Measurements from ENCODE around the gene OGFOD3. TPM values are rescaled to one million over a fixed set of nuclear protein-coding genes. Genes with fewer than 3 reads are reported as not detected.
A peak's percentile ranks its signal among the peaks of the same experiment; 100 is the strongest.

The OGFOD3 gene
- total and polyA plus RNA-seq, 9 of the 15 experiments (the other 6 are each of a cell fraction or from before 2014, with no cell fraction given): 0.69 to 44.7 (median 18.9) TPM

DNA sequence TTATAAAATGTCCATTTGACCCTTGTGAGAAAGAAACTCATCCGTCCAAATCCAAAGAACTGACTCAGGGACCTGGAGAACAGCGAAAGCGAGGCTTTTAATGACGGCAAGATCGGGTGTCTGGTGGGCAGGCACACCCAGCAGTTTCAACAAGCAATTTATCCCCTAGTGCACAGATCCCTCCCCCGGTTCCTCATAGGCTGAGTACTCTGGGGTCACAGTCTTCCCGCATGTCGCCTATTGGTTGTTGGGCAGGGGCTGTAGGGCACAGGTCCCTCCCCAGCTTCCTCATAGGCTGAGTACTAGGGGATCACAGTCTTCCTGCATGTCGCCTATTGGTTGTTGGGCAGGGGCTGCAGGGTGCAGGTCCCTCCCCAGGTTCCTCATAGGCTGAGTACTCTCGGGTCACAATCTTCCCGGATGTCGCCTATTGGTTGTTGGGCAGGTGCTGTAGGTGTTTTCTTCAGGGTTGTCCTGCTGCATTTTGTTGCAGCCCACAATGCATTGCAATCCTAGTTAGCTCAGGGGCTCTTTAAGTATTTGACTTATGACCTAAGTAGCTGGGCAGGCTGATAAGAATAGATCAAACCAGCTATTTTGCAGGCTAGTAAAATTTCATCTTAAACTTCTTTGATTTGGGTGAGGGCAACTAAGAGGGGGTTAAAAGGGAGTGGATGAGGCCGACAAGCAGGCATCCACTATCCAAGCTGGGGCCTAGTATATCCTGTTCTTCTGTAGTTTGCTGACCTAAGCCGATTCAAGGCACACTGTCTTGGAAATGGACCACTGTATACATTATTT, 50.5 kb downstream of the OGFOD3 start (continued):
- TF ChIP-seq, protein P1, sequence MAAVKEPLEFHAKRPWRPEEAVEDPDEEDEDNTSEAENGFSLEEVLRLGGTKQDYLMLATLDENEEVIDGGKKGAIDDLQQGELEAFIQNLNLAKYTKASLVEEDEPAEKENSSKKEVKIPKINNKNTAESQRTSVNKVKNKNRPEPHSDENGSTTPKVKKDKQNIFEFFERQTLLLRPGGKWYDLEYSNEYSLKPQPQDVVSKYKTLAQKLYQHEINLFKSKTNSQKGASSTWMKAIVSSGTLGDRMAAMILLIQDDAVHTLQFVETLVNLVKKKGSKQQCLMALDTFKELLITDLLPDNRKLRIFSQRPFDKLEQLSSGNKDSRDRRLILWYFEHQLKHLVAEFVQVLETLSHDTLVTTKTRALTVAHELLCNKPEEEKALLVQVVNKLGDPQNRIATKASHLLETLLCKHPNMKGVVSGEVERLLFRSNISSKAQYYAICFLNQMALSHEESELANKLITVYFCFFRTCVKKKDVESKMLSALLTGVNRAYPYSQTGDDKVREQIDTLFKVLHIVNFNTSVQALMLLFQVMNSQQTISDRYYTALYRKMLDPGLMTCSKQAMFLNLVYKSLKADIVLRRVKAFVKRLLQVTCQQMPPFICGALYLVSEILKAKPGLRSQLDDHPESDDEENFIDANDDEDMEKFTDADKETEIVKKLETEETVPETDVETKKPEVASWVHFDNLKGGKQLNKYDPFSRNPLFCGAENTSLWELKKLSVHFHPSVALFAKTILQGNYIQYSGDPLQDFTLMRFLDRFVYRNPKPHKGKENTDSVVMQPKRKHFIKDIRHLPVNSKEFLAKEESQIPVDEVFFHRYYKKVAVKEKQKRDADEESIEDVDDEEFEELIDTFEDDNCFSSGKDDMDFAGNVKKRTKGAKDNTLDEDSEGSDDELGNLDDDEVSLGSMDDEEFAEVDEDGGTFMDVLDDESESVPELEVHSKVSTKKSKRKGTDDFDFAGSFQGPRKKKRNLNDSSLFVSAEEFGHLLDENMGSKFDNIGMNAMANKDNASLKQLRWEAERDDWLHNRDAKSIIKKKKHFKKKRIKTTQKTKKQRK (IDR thresholded peaks at IDR 0.05; ENCODE audit: borderline replicate concordance, low read depth, low read length): peak; percentile 91
- peak; percentile 99 for TF ChIP-seq CREBBP (IDR thresholded peaks at IDR 0.05; ENCODE audit: low read depth, low read length)
- no peak for TF ChIP-seq ZNF584 (CRISPR knock-in tag; IDR thresholded peaks at IDR 0.05; ENCODE audit: low read depth)
- TF ChIP-seq, protein P2, sequence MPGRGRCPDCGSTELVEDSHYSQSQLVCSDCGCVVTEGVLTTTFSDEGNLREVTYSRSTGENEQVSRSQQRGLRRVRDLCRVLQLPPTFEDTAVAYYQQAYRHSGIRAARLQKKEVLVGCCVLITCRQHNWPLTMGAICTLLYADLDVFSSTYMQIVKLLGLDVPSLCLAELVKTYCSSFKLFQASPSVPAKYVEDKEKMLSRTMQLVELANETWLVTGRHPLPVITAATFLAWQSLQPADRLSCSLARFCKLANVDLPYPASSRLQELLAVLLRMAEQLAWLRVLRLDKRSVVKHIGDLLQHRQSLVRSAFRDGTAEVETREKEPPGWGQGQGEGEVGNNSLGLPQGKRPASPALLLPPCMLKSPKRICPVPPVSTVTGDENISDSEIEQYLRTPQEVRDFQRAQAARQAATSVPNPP (IDR thresholded peaks at IDR 0.05; ENCODE audit: borderline replicate concordance, insufficient read depth, insufficient read length): no peak
- TF ChIP-seq, protein P3, sequence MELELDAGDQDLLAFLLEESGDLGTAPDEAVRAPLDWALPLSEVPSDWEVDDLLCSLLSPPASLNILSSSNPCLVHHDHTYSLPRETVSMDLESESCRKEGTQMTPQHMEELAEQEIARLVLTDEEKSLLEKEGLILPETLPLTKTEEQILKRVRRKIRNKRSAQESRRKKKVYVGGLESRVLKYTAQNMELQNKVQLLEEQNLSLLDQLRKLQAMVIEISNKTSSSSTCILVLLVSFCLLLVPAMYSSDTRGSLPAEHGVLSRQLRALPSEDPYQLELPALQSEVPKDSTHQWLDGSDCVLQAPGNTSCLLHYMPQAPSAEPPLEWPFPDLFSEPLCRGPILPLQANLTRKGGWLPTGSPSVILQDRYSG (tag; conservative IDR thresholded peaks at IDR 0.05; ENCODE audit: low read depth): no peak
- no peak for TF ChIP-seq OTX1 (CRISPR knock-in tag; IDR thresholded peaks at IDR 0.05)
- TF ChIP-seq KDM1A (IDR thresholded peaks at IDR 0.05): no peak
- no peak for TF ChIP-seq ZNF766 (CRISPR knock-in tag; conservative IDR thresholded peaks at IDR 0.05)
- TF ChIP-seq CHD1 (IDR thresholded peaks at IDR 0.05; ENCODE audit: low read length): no peak
- TF ChIP-seq FOSL1 (tag; conservative IDR thresholded peaks at IDR 0.05): no peak
- 0 out of 4 replicates have a peak, but pooled peaks of 1 of the 2 experiments have one; percentile 51 for TF ChIP-seq TBL1XR1 (IDR thresholded peaks at IDR 0.05; ENCODE audit: low read length in 2 of 2)
- TF ChIP-seq ZNF445 (CRISPR knock-in tag; IDR thresholded peaks at IDR 0.05; ENCODE audit: low read depth): no peak
- no peak for TF ChIP-seq ZBTB17 (CRISPR knock-in tag; IDR thresholded peaks at IDR 0.05)
- TF ChIP-seq PHF20 (IDR thresholded peaks at IDR 0.05; ENCODE audit: partially characterized antibody): peak; percentile 31
- TF ChIP-seq, protein P4, sequence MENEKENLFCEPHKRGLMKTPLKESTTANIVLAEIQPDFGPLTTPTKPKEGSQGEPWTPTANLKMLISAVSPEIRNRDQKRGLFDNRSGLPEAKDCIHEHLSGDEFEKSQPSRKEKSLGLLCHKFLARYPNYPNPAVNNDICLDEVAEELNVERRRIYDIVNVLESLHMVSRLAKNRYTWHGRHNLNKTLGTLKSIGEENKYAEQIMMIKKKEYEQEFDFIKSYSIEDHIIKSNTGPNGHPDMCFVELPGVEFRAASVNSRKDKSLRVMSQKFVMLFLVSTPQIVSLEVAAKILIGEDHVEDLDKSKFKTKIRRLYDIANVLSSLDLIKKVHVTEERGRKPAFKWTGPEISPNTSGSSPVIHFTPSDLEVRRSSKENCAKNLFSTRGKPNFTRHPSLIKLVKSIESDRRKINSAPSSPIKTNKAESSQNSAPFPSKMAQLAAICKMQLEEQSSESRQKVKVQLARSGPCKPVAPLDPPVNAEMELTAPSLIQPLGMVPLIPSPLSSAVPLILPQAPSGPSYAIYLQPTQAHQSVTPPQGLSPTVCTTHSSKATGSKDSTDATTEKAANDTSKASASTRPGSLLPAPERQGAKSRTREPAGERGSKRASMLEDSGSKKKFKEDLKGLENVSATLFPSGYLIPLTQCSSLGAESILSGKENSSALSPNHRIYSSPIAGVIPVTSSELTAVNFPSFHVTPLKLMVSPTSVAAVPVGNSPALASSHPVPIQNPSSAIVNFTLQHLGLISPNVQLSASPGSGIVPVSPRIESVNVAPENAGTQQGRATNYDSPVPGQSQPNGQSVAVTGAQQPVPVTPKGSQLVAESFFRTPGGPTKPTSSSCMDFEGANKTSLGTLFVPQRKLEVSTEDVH (IDR thresholded peaks at IDR 0.05; ENCODE audit: low read depth, partially characterized antibody): peak; percentile 87
- TF ChIP-seq HNRNPH1 (optimal IDR thresholded peaks at IDR 0.05; ENCODE audit: low read depth, low read length): no peak
- TF ChIP-seq NONO (IDR thresholded peaks at IDR 0.05; ENCODE audit: low read depth in 2 of 2, low read length in 1 of 2): no peak
